ENCODE results near the gene GAST.
"Not testable (repeated sequence)": the region's sequence is repeated elsewhere in the genome, so short reads cannot be mapped to it uniquely, and the experiment has no call there.

The GAST gene

GRCh38 chr17:41711669-41712400 is at the start of gene GAST:
TSS of gene GAST (plus strand) at chr17:41712331. CDS start at chr17:41715437, 3,106 bp downstream.
- no peak for FAIRE-seq

GRCh38 chr17:41663451-41664171 is 48.5 kb upstream of the GAST start:
- no peak for FAIRE-seq

- FAIRE-seq: no peak
Measured at GRCh38 chr17:41664172-41664457, 48.0 kb upstream of the GAST start.

- no peak for FAIRE-seq
Measured at GRCh38 chr17:41664587-41665565, 47.3 kb upstream of the GAST start.

GRCh38 chr17:41665566-41666236 is 46.4 kb upstream of the GAST start:
- no peak for FAIRE-seq

GRCh38 chr17:41666237-41666641 is 45.9 kb upstream of the GAST start:
- FAIRE-seq: no peak

GRCh38 chr17:41666708-41667279 is 45.3 kb upstream of the GAST start:
- no peak for FAIRE-seq

- FAIRE-seq: no peak
Measured at GRCh38 chr17:41667280-41668041, 44.7 kb upstream of the GAST start.

GRCh38 chr17:41672153-41672552 is 40.0 kb upstream of the GAST start:
- no peak for FAIRE-seq

GRCh38 chr17:41675157-41676057 is 36.7 kb upstream of the GAST start:
- FAIRE-seq: not testable (repeated sequence)

GRCh38 chr17:41676058-41676419 is 36.1 kb upstream of the GAST start:
- FAIRE-seq: no peak

GRCh38 chr17:41678411-41678906 is 33.7 kb upstream of the GAST start:
- no peak for FAIRE-seq

GRCh38 chr17:41678907-41679739 is 33.0 kb upstream of the GAST start:
- no peak for FAIRE-seq

GRCh38 chr17:41679740-41680425 is 32.2 kb upstream of the GAST start:
- no peak for FAIRE-seq

- no peak for FAIRE-seq
Measured at GRCh38 chr17:41680426-41681040, 31.6 kb upstream of the GAST start.

- FAIRE-seq: no peak
Measured at GRCh38 chr17:41681776-41682175, 30.4 kb upstream of the GAST start.

GRCh38 chr17:41682631-41683030 is 29.5 kb upstream of the GAST start:
- no peak for FAIRE-seq

GRCh38 chr17:41683441-41684007 is 28.6 kb upstream of the GAST start:
- no peak for FAIRE-seq

Measured in TTC549 (cell line).